Measurements from ENCODE around the gene PREB.

- no peak for TF ChIP-seq POLR2A (IDR thresholded peaks at IDR 0.05; ENCODE audit: low read length)
- TF ChIP-seq GATA1 (IDR thresholded peaks at IDR 0.05; ENCODE audit: low read depth, low read length), result no peak
These were observed 16.4 kb downstream of the PREB start for GRCh38 chr2:27117995-27118524.

Measured in erythroblast (primary cell).